NB4 (cell line): ENCODE data around the gene RRAS.

Experiments
- DNase-seq: peaks from one replicate; pipeline ENCODE4 v3.0.0; 2010; ENCODE audit warnings: low read depth
- H3K4me3 ChIP-seq: one replicate; pipeline ENCODE4 v1.5.1; 2011; ENCODE audit warnings: mild to moderate bottlenecking, low read depth, low read length, moderate library complexity
- CTCF ChIP-seq: IDR thresholded peaks from one replicate; pipeline ENCODE4 v1.5.1; 2012; ENCODE audit warnings: low read depth, low read length
- MAX ChIP-seq: IDR thresholded peaks from 2 replicates; pipeline ENCODE4 v1.6.1; 2011; ENCODE audit warnings: low read depth, low read length
- MYC ChIP-seq: IDR thresholded peaks from 2 replicates; pipeline ENCODE4 v1.6.1; 2011; ENCODE audit warnings: low read depth, low read length
- POLR2A ChIP-seq: IDR thresholded peaks from 2 replicates; pipeline ENCODE4 v1.6.1; 2011; ENCODE audit warnings: mild to moderate bottlenecking; ENCODE audit not compliant: insufficient read length; ENCODE audit errors: extremely low read depth

RRAS gene

GRCh38 chr19:49599378-49600295 lies 40.3 kb downstream of the RRAS start:
- no peak for DNase-seq
- TF ChIP-seq MAX (no peak), MYC (no peak), POLR2A (no peak), CTCF (no peak)
- no peak overlapping the region for H3K4me3 ChIP-seq

GRCh38 chr19:49597703-49597974 lies 42.3 kb downstream of the RRAS start:
- TF ChIP-seq CTCF (no peak), POLR2A (no peak), MAX (no peak), MYC (no peak)
- no peak overlapping the region for H3K4me3 ChIP-seq
- no peak for DNase-seq

- TF ChIP-seq POLR2A (no peak), MYC (no peak), MAX (no peak), CTCF (no peak)
- DNase-seq: no peak
- no peak overlapping the region for H3K4me3 ChIP-seq
Measured at GRCh38 chr19:49596954-49597702, 42.8 kb downstream of the RRAS start.

GRCh38 chr19:49596407-49596806 lies 43.5 kb downstream of the RRAS start:
- TF ChIP-seq MYC (no peak), POLR2A (no peak), CTCF (no peak), MAX (no peak)
- no peak for DNase-seq
- no peak overlapping the region for H3K4me3 ChIP-seq

- TF ChIP-seq POLR2A: no peak
- no peak for TF ChIP-seq MAX
- TF ChIP-seq CTCF: no peak
- TF ChIP-seq MYC: no peak
- no peak for DNase-seq
- H3K4me3 ChIP-seq: no peak overlapping the region
Measured at GRCh38 chr19:49595819-49596404, 44.0 kb downstream of the RRAS start.
